Tibial nerve (tissue), 4 donors: Measurements from ENCODE around the gene IGF1R. TPM values are rescaled to one million over a fixed set of nuclear protein-coding genes. Genes with fewer than 3 reads are reported as not detected.
A peak's percentile ranks its signal among the peaks of the same experiment; 100 is the strongest.

Source experiments
- DNase-seq, 2 donors: peaks; one replicate each; pipeline ENCODE4 v3.0.0-alpha.2; 2019; ENCODE audit warnings: low spot score in 2 of 2
- H3K27ac ChIP-seq, 4 donors: fragments of 200-600 bp; sonication (generic) in 3 of 4; one replicate each; pipeline ENCODE4 v1.5.1; 2017 to 2019; ENCODE audit warnings: mild to moderate bottlenecking in 1 of 4
- H3K27me3 ChIP-seq, 2 donors: fragments of 200-600 bp; sonication (generic) in 1 of 2; one replicate each; pipeline versions ENCODE4 v1.5.1 to v1.6.0; 2017 to 2019
- H3K36me3 ChIP-seq, 3 donors: fragments of 200-600 bp; sonication (generic); one replicate each; pipeline ENCODE4 v1.5.1; 2018 to 2019
- H3K4me1 ChIP-seq, 4 donors: fragments of 200-600 bp; sonication (generic) in 3 of 4; one replicate each; pipeline ENCODE4 v1.5.1; 2017 to 2019
- H3K4me3 ChIP-seq, 4 donors: fragments of 200-600 bp; sonication (generic) in 3 of 4; one replicate each; pipeline ENCODE4 v1.5.1; 2017 to 2019; ENCODE audit warnings: mild to moderate bottlenecking in 1 of 4, moderate library complexity in 1 of 4
- H3K9me3 ChIP-seq, 4 donors: fragments of 200-600 bp; sonication (generic) in 3 of 4; one replicate each; pipeline ENCODE4 v1.5.1; 2017 to 2019
- CTCF ChIP-seq, 5 experiments: fragments of 200-600 bp in 3 of 5; fragments of 450-650 bp in 2 of 5; sonication (generic) in 3 of 5; IDR thresholded peaks; one replicate each; pipeline ENCODE4 v1.5.1; 2016 to 2019; ENCODE audit warnings: antibody characterized with exemption in 5 of 5, mild to moderate bottlenecking in 3 of 5, moderate library complexity in 2 of 5
- EP300 ChIP-seq, 2 donors: sonication (generic); formaldehyde crosslinking; IDR thresholded peaks; one replicate each; pipeline ENCODE4 v1.6.1; 2017; ENCODE audit warnings: antibody characterized with exemption in 2 of 2, mild to moderate bottlenecking in 1 of 2
- POLR2A ChIP-seq, 2 donors: fragments of 450-650 bp; IDR thresholded peaks; one replicate each; pipeline ENCODE4 v1.6.1; 2017; ENCODE audit warnings: antibody characterized with exemption in 2 of 2, mild to moderate bottlenecking in 2 of 2, moderate library complexity in 2 of 2
- WGBS, 2 donors: methylation state at CpG; one replicate each; pipeline ENCODE4 v1.1.5; 2018; 5-methylcytosine and 5-hydroxymethylcytosine counted together
- total RNA-seq, 4 donors: library from RNA; depleted of rRNA; stranded (reverse); fragments of >200 nt; gene quantifications; one replicate each; pipeline ENCODE4 v1.1.0, GENCODE V29; 2016

Gene IGF1R
- total RNA-seq, 4 donors from 2014 or later: 82.5 to 164 (median 111) TPM

- TF ChIP-seq CTCF (IDR thresholded peaks at IDR 0.05) (no peak), EP300 (IDR thresholded peaks at IDR 0.05) (peak in 1 of 2 donors; percentile 60), POLR2A (IDR thresholded peaks at IDR 0.05) (no peak)
- Histone ChIP-seq H3K9me3 (no peaks in the 10 kb centered on the region), H3K27ac (peak overlapping the region; percentile 66 to 88 (median 70)), H3K36me3 (no peaks in the 10 kb centered on the region), H3K27me3 (no peaks in the 10 kb centered on the region), H3K4me3 (no peak overlapping the region), H3K4me1 (peaks cover 4 to 91% (median 45%) of the 10 kb centered on the region in 4 donors)
- WGBS, 2 donors: 20 to 28% methylated on average over 6 of the region's 6 CpGs
- no peak for DNase-seq
Observed at GRCh38 chr15:98671060-98672008, 23.0 kb downstream of the IGF1R start.

GRCh38 chr15:98673133-98673532 lies 24.8 kb downstream of the IGF1R start:
- H3K27ac ChIP-seq: peak overlapping the region in 2 of 4 donors; percentile 9 to 88
- no peak for TF ChIP-seq CTCF (IDR thresholded peaks at IDR 0.05)
- TF ChIP-seq EP300 (IDR thresholded peaks at IDR 0.05): no peak
- no peak for TF ChIP-seq POLR2A (IDR thresholded peaks at IDR 0.05)
- no peak for DNase-seq
- no peaks in the 10 kb centered on the region for H3K27me3 ChIP-seq
- H3K9me3 ChIP-seq: no peaks in the 10 kb centered on the region
- no peak overlapping the region for H3K4me3 ChIP-seq
- H3K36me3 ChIP-seq: no peaks in the 10 kb centered on the region
- 95 to 96% methylated on average over 4 of the region's 4 CpGs for WGBS, 2 donors
- peaks cover 0 to 88% (median 47%) of the 10 kb centered on the region in 4 donors for H3K4me1 ChIP-seq

DNA sequence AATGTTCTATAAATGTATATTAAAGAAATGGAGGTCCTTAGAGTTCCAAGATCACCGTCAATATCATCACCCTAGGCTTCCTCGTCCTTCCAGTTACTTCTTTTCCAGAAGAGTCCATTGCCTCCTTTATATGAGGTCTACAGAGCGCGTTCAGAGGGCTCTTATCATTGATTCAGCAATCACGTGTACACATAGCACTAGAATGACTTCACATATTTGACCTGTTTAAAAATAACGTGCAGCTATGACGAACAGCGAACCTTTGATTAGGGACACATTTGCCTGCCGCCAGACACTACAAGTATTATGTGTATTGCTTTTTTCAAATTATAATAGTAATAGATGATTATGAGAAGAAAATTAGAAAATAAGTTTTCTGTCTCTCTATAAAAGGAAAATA lies 26.0 kb downstream of the IGF1R start:
- H3K27ac ChIP-seq: peak overlapping the region in 1 of 4 donors; percentile 25
- H3K27me3 ChIP-seq: no peaks in the 10 kb centered on the region
- no peaks in the 10 kb centered on the region for H3K36me3 ChIP-seq
- DNase-seq: no peak
- peaks cover 0 to 79% (median 40%) of the 10 kb centered on the region in 4 donors for H3K4me1 ChIP-seq
- no peaks in the 10 kb centered on the region for H3K9me3 ChIP-seq
- no peak for TF ChIP-seq EP300 (IDR thresholded peaks at IDR 0.05)
- TF ChIP-seq POLR2A (IDR thresholded peaks at IDR 0.05): no peak
- TF ChIP-seq CTCF (IDR thresholded peaks at IDR 0.05): no peak
- 86 to 87% methylated on average over 9 of the region's 9 CpGs for WGBS, 2 donors
- H3K4me3 ChIP-seq: no peak overlapping the region

DNA sequence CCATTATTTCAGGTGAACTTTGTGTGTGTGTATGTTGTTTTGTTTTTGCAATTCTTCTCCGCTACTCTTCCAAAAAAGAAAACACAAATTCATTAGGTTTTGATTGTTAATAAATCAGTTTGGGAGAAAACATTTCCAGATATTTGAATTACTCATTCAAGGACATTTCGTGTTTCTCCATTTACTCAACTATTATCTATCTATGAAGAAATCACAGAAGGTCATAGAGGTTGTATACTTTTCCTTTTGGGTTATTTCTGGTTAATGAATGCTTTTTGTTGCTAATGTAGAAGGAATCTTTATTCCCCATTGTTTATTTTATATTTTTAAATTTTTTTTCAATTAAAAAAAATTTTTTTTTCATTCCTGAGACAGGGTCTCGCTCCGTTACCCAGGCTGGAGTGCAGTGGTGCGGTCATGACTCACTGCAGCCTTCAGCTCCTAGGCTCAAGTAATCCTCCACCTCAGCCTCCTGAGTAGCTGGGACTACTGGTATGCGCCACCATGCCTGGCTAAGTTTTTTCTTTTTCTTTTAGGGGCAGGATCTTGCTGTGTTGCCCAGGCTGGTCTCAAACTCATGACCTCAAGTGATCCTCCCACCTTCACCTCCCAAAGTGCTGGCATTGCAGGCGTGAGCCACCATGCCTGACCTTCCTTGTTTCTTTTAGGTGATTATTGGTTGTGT lies 28.4 kb downstream of the IGF1R start:
- DNase-seq: no peak
- 82 to 92% methylated on average over 7 of the region's 7 CpGs for WGBS, 2 donors
- peaks cover 0 to 59% (median 19%) of the 10 kb centered on the region in 4 donors for H3K4me1 ChIP-seq
- H3K27ac ChIP-seq: no peak overlapping the region
- H3K4me3 ChIP-seq: no peak overlapping the region
- H3K27me3 ChIP-seq: no peaks in the 10 kb centered on the region
- TF ChIP-seq POLR2A (IDR thresholded peaks at IDR 0.05) (no peak), CTCF (IDR thresholded peaks at IDR 0.05) (no peak)
- no peaks in the 10 kb centered on the region for H3K36me3 ChIP-seq
- H3K9me3 ChIP-seq: no peaks in the 10 kb centered on the region
